Germinal center (tissue), 1 donor: ENCODE data around the gene DECR2.
"Not testable (repeated sequence)": the region's sequence is repeated elsewhere in the genome, so short reads cannot be mapped to it uniquely, and the experiment has no call there.

Source experiments
- DNase-seq: peaks from one replicate; pipeline ENCODE4 v3.0.0; 2012; ENCODE audit warnings: mixed read lengths, low spot score

Gene DECR2

GRCh38 chr16:400061-400591 is 1.6 kb upstream of the DECR2 start:
- no peak for DNase-seq

- no peak for DNase-seq
Measured at GRCh38 chr16:404971-405486, 3.3 kb downstream of the DECR2 start.

- DNase-seq: no peak
Measured at GRCh38 chr16:405548-406506, 4.1 kb downstream of the DECR2 start.

GRCh38 chr16:407253-407652 is 5.6 kb downstream of the DECR2 start:
- no peak for DNase-seq

- DNase-seq: no peak
Measured at GRCh38 chr16:410516-411178, 9.0 kb downstream of the DECR2 start.

GRCh38 chr16:411576-412265 is 10.0 kb downstream of the DECR2 start:
- no peak for DNase-seq

- DNase-seq: no peak
Measured at GRCh38 chr16:414395-415169, 12.9 kb downstream of the DECR2 start.

- not testable (repeated sequence) for DNase-seq
Measured at GRCh38 chr16:415170-415498, 13.4 kb downstream of the DECR2 start.

GRCh38 chr16:422179-422578 is 20.5 kb downstream of the DECR2 start:
- not testable (repeated sequence) for DNase-seq

GRCh38 chr16:424033-424622 is 22.4 kb downstream of the DECR2 start:
- DNase-seq: no peak

GRCh38 chr16:424623-425081 is 23.0 kb downstream of the DECR2 start:
- no peak for DNase-seq

GRCh38 chr16:425082-425718 is 23.5 kb downstream of the DECR2 start, which contains the start of gene RAB11FIP3:
Gene RAB11FIP3, plus strand, starts transcription at chr16:425649. Its CDS starts 358 bp downstream, at chr16:426007.
- peak; percentile 90 for DNase-seq

- DNase-seq: peak; percentile 55
Measured at GRCh38 chr16:425740-426114, 24.0 kb downstream of the DECR2 start.

- DNase-seq: no peak
Measured at GRCh38 chr16:426115-426905, 24.6 kb downstream of the DECR2 start.

GRCh38 chr16:426906-427249 is 25.2 kb downstream of the DECR2 start:
- no peak for DNase-seq

GRCh38 chr16:427250-427649 is 25.6 kb downstream of the DECR2 start:
- no peak for DNase-seq

GRCh38 chr16:430904-431303 is 29.2 kb downstream of the DECR2 start:
- DNase-seq: no peak

GRCh38 chr16:440627-441026 is 38.9 kb downstream of the DECR2 start:
- no peak for DNase-seq

GRCh38 chr16:441447-441846 is 39.8 kb downstream of the DECR2 start:
- DNase-seq: no peak

- DNase-seq: no peak
Measured at GRCh38 chr16:442976-443375, 41.3 kb downstream of the DECR2 start.
